HG03025 (cell line): ENCODE data around the gene TIMM8B.
"Not testable (repeated sequence)": the region's sequence is repeated elsewhere in the genome, so short reads cannot be mapped to it uniquely, and the experiment has no call there.

Experiments
- ATAC-seq: cut with Tn5 transposase; IDR thresholded peaks from one replicate; pipeline ENCODE4 v1.9.1; 2021; ENCODE audit warnings: mild to moderate bottlenecking, moderate library complexity; ENCODE audit not compliant: unreplicated experiment, low FRiP score

The TIMM8B gene, protein sequence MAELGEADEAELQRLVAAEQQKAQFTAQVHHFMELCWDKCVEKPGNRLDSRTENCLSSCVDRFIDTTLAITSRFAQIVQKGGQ

GRCh38 chr11:112086422-112087191 lies at the start of gene TIMM8B, which contains the start of gene SDHD:
Gene TIMM8B, minus strand, starts transcription at chr11:112086756. Its CDS starts 33 bp downstream, at chr11:112086723.
Gene SDHD, plus strand, starts transcription at chr11:112086873. Its CDS starts 35 bp downstream, at chr11:112086908.
- peak; percentile 87 for ATAC-seq

- no peak for ATAC-seq
Observed at GRCh38 chr11:112134473-112134872, 47.9 kb upstream of the TIMM8B start.

GRCh38 chr11:112132737-112133136 lies 46.2 kb upstream of the TIMM8B start:
- ATAC-seq: no peak

- no peak for ATAC-seq
Observed at GRCh38 chr11:112129656-112130055, 43.1 kb upstream of the TIMM8B start.

DNA sequence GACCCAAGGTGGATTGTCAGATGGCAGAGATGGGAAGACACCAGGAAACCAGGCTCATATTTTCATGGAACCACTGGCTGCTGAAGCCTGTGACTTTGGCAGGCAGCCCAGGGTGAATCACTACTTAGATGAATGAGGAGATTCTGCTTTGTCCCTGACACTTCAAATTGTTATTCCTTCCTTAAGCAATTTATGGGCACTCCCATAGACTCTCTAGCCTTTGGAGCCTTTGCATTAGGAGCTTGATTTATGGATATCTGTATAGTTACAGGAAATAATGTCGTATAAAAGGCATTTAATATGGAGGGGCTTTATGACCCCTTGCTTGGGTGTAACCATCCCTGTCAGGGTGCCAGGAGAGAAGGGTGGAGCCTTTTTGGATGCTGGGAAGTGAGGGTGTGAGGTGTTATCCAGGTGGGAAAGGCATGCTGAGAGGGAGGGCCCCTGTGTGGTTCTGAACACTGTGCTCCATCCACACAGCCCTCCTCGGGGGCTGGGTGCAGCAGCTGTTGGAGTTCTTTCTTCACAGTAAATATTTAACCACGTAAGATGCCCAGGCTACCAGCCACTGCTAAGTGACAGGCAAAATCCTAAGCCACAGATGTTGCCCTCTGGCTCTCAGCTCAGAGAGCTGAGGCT lies 42.0 kb upstream of the TIMM8B start:
- no peak for ATAC-seq

DNA sequence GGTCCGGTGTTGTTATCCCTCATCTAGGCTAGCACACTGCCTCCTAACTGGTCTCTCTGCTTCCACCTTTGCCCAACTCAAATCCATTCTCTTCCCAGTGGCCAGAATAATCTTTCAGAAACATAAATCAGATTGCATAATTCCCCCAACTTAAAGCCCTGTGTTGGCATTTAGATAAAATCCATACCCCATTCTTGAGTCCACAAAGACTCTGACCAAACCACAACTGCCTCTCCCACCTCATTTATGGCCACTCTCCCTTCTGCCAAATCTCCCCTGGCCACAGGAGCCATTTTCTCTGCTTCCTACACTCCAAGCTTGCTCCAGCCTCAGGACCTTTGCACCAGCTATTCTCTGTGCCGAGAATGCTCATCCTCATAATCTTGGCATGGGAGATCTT lies 40.5 kb upstream of the TIMM8B start:
- no peak for ATAC-seq

- no peak for ATAC-seq
Observed at GRCh38 chr11:112123129-112123528, 36.6 kb upstream of the TIMM8B start.

- no peak for ATAC-seq
Observed at GRCh38 chr11:112121981-112122615, 35.5 kb upstream of the TIMM8B start.

DNA sequence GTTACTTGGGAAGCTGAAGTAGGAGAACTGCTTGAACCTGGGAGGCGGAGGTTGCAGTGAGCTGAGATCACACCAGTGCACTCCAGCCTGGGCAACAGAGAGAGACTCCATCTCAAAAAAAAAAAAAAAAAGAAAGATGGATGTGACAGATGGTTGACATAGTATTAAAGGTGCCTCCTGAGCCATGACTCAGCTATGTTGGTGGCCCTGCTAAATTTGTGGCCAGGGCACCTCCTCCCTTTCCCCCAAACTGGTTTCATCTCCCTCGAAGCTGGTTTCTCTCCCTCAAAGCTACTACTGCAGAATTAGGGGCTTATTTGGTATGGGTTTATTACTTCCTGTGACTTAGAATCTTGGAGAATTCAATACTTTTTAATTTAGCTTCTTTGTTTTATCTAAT lies 31.6 kb upstream of the TIMM8B start:
- ATAC-seq: no peak

DNA sequence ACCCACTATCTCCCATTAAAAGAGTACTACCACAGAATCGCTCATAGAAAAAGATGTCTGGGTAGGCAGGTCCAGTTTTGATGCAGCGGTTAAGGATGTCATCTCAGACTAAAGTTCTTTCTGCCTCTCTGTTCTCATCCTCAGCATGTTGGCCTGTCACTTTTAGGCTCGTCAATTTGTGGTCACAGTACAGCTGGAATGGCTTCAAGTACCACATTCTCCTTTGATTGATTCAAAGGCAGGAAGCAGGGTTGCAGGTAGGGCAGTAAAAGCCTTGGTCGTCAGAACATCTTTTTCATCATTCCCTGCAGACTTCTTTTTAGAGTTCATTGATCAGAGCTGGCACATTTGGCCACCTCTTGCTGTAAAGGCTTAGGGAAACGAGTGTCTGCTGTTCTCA lies 28.8 kb upstream of the TIMM8B start:
- ATAC-seq: no peak

- no peak for ATAC-seq
Observed at GRCh38 chr11:112114460-112114859, 27.9 kb upstream of the TIMM8B start.

- ATAC-seq: no peak
Observed at GRCh38 chr11:112113539-112114457, 27.2 kb upstream of the TIMM8B start.

GRCh38 chr11:112106070-112106469 lies 19.5 kb upstream of the TIMM8B start:
- no peak for ATAC-seq

DNA sequence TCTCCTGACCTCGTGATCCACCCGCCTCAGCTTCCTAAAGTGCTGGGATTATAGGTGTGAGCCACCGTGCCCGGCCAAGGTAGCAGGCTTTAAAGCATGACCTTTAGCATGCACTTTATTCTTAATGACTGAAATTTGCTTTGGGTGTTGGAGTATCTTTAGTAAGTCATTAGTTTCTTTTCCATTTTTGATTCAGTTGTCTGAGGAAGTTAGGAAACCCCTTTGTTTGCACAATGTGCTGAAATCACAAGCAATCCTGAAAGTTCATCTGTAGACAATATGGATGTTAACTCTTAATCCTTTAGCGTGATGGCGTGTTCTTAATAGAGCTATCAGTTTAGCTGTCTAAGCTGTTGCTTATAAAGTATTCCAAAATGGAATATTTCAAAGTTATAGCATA lies 16.9 kb upstream of the TIMM8B start:
- no peak for ATAC-seq

- no peak for ATAC-seq
Observed at GRCh38 chr11:112100462-112100861, 13.9 kb upstream of the TIMM8B start.

DNA sequence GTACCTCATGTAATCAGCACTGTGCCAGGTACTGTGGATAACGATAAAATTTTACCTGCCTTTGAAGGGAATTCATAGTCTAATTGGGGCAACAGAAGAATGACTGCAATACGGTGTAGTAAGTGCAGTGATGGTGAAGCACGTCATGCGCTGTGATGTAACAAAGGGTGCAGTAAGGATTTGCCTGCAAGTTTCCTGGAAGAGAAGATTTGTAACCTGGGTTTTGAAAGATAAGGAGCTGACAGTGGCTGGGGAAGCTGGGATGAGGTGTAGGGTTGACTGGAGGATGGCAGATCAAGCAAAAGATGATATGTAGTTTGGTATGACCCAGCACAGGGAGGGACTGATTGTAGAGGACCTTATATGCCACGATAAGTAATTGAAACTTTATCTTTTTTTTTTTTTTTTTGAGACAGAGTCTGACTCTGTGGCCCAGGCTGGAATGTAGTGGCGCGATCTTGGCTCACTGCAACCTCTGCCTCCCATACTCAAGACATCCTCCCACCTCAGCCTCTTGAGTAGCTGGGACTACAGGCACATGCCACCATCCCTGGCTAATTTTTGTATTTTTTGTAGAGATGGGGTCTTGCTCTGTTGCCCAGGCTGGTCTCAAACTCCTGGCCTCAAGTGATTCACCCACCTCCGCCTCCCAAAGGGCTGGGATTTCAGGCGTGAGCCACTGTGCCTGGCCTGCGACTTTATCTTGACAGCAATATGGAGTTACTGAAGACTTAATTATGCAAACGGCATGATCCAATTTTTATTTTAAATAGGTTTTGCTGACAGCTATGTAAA lies 11.4 kb upstream of the TIMM8B start:
- no peak for ATAC-seq

DNA sequence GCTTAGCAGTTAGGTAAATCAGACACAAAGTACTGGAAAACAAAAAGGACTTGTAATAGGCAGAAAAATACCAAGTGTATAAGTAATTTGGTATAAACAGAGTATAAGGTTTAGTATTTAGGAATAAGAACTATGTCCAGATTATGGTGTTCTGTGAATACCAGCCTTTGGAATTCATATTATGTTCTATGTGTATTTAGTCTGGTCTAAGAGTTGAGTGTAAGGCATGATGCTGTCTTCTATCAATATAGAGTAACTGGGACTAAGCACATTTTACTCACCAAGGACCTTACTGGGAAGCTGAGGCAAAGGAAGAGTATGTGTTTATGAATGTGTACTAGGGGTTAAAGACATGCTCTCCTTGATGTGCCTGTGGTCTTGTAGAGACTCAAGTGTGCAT lies 9.6 kb upstream of the TIMM8B start:
- no peak for ATAC-seq

DNA sequence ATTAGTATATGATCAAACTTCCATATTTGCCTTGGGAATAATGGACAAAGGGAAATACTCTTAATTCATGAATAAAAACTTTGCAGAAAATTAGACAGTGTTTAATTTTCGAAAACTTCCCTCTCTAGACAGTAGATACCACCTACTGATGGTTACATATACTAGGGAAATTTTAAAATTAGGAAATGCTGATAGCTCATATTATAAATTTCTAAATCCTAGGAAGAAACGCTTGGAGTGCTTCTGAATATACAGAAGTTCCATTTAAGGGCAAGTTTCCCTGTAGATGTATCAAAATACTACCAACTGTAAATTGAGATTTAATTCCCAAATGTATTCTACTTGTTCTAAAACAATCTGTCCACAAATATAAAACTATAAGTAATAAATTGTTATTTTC lies 8.7 kb upstream of the TIMM8B start:
- not testable (repeated sequence) for ATAC-seq

DNA sequence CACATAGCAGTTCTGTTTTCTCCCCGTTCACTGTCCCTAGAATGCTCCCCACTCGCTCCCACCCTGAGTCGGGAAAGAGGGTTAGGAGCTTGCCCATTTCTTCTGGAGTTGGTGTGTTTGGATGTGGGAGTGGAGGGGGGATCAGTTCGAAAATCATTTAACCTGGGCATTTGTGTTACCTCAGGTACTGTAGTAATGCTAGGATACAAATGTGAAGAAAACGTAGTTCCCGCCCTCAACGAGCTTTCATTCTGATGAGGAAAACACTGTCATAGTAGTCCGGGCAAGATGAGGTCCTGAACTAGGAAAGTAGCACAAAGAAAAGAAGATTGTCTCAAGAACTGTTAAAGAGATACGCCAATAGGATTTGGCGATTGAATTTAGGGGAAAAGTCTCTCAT lies 656 bp upstream of the TIMM8B start:
- ATAC-seq: no peak
